Measurements from ENCODE around the gene CDKN2C. TPM values are rescaled to one million over a fixed set of nuclear protein-coding genes. Genes with fewer than 3 reads are reported as not detected.

The CDKN2C gene
- total RNA-seq, 1 experiment from 2014 or later, result 3.5 TPM

DNA sequence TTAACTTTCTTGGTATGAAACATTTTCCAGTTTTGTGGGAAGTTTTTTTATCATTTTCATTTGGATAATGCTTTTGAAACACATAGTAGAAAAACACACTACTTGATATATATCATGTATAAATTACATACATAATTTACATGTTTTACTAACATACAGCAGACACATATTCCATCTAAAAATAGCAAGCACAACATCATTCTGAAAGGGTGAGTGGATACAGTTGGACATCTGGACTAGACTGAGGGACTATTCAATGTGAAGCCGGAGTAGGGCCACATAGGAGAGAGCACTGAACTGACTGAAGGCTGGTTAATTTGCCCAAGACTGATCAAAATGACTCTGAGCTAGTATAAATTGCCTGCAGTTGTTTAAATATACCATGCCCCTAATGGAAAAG is 11.7 kb downstream of the CDKN2C start:
- Histone ChIP-seq H3K4me1 (no peaks in the 10 kb centered on the region), H3K9me3 (no peaks in the 10 kb centered on the region), H3K27me3 (replicated peaks; ENCODE audit: control insufficient read depth, insufficient read depth, low read length) (no peaks in the 10 kb centered on the region), H3K4me3 (ENCODE audit: low read depth, low read length) (no peak overlapping the region), H3K36me3 (ENCODE audit: control insufficient read depth, insufficient read depth, low read length) (no peaks in the 10 kb centered on the region)
- Mint-ChIP-seq H3K4me1 (ENCODE audit: low read depth, unreplicated experiment) (peaks cover 4% of the 10 kb centered on the region), H3K27ac (ENCODE audit: unreplicated experiment) (no peak overlapping the region), H3K4me3 (ENCODE audit: unreplicated experiment) (no peak overlapping the region), H3K27me3 (ENCODE audit: insufficient read depth, unreplicated experiment) (peaks cover 2% of the 10 kb centered on the region), H3K9me3 (ENCODE audit: unreplicated experiment) (no peaks in the 10 kb centered on the region), H3K36me3 (ENCODE audit: insufficient read depth, unreplicated experiment) (no peaks in the 10 kb centered on the region)
- DNase-seq, result no peak
- TF ChIP-seq, protein P1, sequence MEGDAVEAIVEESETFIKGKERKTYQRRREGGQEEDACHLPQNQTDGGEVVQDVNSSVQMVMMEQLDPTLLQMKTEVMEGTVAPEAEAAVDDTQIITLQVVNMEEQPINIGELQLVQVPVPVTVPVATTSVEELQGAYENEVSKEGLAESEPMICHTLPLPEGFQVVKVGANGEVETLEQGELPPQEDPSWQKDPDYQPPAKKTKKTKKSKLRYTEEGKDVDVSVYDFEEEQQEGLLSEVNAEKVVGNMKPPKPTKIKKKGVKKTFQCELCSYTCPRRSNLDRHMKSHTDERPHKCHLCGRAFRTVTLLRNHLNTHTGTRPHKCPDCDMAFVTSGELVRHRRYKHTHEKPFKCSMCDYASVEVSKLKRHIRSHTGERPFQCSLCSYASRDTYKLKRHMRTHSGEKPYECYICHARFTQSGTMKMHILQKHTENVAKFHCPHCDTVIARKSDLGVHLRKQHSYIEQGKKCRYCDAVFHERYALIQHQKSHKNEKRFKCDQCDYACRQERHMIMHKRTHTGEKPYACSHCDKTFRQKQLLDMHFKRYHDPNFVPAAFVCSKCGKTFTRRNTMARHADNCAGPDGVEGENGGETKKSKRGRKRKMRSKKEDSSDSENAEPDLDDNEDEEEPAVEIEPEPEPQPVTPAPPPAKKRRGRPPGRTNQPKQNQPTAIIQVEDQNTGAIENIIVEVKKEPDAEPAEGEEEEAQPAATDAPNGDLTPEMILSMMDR (IDR thresholded peaks at IDR 0.05; ENCODE audit: insufficient read depth in 1 of 2, low read depth in 1 of 2, low read length in 1 of 2, severe bottlenecking in 1 of 2, unreplicated experiment in 1 of 2), result no peak
- CTCF ChIA-PET, result no interaction called here
- BruUV-seq (replicated peaks), result no TSS peak
- POLR2A ChIA-PET, result no interaction called here
- intact Hi-C loops (cut with micrococcal nuclease; ENCODE audit: unreplicated experiment), result no loop called here

DNA sequence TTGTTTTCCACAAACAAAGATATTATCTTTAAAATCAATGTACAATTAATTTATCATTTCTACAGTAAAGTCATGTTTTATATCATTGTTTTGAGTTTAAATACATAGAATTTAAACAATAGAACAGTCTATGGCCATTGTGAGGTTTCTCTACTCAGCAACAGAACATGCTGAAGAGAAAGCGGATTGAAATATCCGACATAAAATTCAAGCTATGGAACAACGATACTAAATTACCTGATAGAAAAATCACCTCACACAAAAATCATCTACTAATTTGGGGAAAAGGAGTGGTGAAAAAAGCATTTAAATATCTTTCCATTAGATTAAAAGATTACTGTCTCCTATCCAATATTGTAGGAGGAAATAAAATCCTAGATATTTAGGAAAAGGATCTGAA is 12.6 kb downstream of the CDKN2C start:
- Mint-ChIP-seq H3K9me3 (ENCODE audit: unreplicated experiment) (no peaks in the 10 kb centered on the region), H3K36me3 (ENCODE audit: insufficient read depth, unreplicated experiment) (no peaks in the 10 kb centered on the region), H3K27ac (ENCODE audit: unreplicated experiment) (no peak overlapping the region), H3K4me1 (ENCODE audit: low read depth, unreplicated experiment) (peaks cover 4% of the 10 kb centered on the region), H3K27me3 (ENCODE audit: insufficient read depth, unreplicated experiment) (no peaks in the 10 kb centered on the region), H3K4me3 (ENCODE audit: unreplicated experiment) (no peak overlapping the region)
- H3K36me3 ChIP-seq (ENCODE audit: control insufficient read depth, insufficient read depth, low read length), result no peaks in the 10 kb centered on the region
- BruUV-seq (replicated peaks), result no TSS peak
- DNase-seq, result no peak
- intact Hi-C loops (cut with micrococcal nuclease; ENCODE audit: unreplicated experiment), result no loop called here
- H3K4me1 ChIP-seq, result no peaks in the 10 kb centered on the region
- TF ChIP-seq, protein P1 (IDR thresholded peaks at IDR 0.05; ENCODE audit: insufficient read depth in 1 of 2, low read depth in 1 of 2, low read length in 1 of 2, severe bottlenecking in 1 of 2, unreplicated experiment in 1 of 2), result no peak
- ChIA-PET CTCF (no interaction called here), POLR2A (no interaction called here)
- no peak overlapping the region for H3K4me3 ChIP-seq (ENCODE audit: low read depth, low read length)
- H3K9me3 ChIP-seq, result no peaks in the 10 kb centered on the region
- H3K27me3 ChIP-seq (replicated peaks; ENCODE audit: control insufficient read depth, insufficient read depth, low read length), result no peaks in the 10 kb centered on the region

DNA sequence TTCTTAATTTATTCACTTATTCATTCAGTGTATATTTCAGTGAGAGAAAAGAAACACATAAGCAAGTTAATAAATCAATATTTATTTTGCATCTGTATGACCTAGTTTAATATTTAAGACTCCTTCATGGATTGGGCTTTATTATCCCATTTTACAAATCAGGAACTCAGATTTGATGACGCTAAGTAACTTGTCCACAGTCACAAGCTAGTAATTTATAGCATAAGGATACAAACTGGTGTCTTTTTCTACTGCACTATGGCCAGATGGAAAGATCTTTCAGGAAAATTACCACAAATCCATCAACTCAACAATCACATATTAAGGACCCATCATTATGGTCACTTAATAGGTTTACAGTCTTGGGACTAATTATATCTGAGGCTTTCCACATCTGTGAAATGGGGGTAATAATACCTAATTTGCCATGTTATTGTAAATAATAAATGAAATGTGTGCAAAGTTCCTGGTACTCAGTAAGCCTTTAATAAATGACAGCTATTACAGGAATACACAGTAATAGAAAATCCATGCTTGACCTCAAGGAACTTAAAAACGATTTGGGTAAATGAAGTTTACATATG is 13.3 kb downstream of the CDKN2C start:
- H3K4me3 Mint-ChIP-seq (ENCODE audit: unreplicated experiment), result no peak overlapping the region
- ChIA-PET POLR2A (no interaction called here), CTCF (no interaction called here)
- H3K4me3 ChIP-seq (ENCODE audit: low read depth, low read length), result no peak overlapping the region
- H3K4me1 Mint-ChIP-seq (ENCODE audit: low read depth, unreplicated experiment), result peaks cover 4% of the 10 kb centered on the region
- H3K27ac Mint-ChIP-seq (ENCODE audit: unreplicated experiment), result no peak overlapping the region
- no peaks in the 10 kb centered on the region for H3K27me3 Mint-ChIP-seq (ENCODE audit: insufficient read depth, unreplicated experiment)
- DNase-seq, result no peak
- H3K9me3 Mint-ChIP-seq (ENCODE audit: unreplicated experiment), result no peaks in the 10 kb centered on the region
- H3K36me3 ChIP-seq (ENCODE audit: control insufficient read depth, insufficient read depth, low read length), result no peaks in the 10 kb centered on the region
- TF ChIP-seq, protein P1 (IDR thresholded peaks at IDR 0.05; ENCODE audit: insufficient read depth in 1 of 2, low read depth in 1 of 2, low read length in 1 of 2, severe bottlenecking in 1 of 2, unreplicated experiment in 1 of 2), result no peak
- H3K36me3 Mint-ChIP-seq (ENCODE audit: insufficient read depth, unreplicated experiment), result no peaks in the 10 kb centered on the region
- H3K4me1 ChIP-seq, result no peaks in the 10 kb centered on the region
- intact Hi-C loops (cut with micrococcal nuclease; ENCODE audit: unreplicated experiment), result no loop called here
- no TSS peak for BruUV-seq (replicated peaks)
- H3K27me3 ChIP-seq (replicated peaks; ENCODE audit: control insufficient read depth, insufficient read depth, low read length), result no peaks in the 10 kb centered on the region
- no peaks in the 10 kb centered on the region for H3K9me3 ChIP-seq
